Measurements from ENCODE around the gene TMEM179. TPM values are rescaled to one million over a fixed set of nuclear protein-coding genes. Genes with fewer than 3 reads are reported as not detected.

Gene TMEM179
- total and polyA plus RNA-seq, 2 of the 13 experiments (the other 11 are each of a cell fraction or from before 2014, with no cell fraction given), result not detected

DNA sequence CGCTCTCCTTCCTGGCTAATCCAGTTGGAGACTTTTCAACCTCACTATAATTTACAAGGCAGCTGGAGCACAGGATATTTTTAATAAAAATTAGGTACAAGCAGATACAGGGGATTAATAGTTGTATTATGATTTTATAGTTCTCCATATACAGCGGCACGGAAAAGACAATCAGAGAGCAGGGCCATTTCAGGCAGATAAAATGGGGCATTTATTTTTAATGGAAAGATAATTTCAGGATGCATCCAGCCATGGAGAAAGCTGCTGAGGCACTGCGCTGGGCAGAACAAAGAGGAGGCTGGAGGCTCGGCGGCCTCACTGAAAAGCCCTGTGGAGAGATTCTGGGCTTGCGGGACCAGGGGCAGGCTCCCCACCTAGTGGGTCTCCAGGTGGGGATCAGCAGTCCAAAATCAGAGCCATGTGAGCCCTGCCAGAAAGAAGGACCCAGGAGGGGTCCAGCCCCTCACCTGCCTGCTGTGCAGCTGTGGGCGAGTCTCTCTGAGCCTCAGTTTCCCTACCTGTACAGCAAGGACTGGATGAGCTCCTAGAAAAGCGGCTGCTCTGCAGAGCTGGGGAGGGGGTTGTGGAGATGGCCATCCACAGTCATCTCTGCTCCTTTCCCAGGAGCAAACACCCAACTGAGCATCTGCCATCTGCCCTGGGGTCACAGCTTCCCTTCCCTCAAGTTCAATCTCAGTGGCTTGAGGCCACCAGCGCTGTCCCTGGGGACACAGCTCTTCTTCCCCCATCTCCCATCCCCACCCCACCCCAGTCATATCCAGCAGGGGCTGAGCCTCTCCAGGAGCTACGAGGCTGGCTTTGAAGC, 48.9 kb downstream of the TMEM179 start:
- Histone ChIP-seq H3K9me3 (ENCODE audit: low read length) (no peaks in the 10 kb centered on the region), H2AFZ (ENCODE audit: low read length) (no peak overlapping the region), H3K4me1 (ENCODE audit: insufficient read depth, low read length) (no peaks in the 10 kb centered on the region), H3K27me3 (ENCODE audit: control insufficient read depth in 1 of 2, insufficient read depth in 2 of 2, low read length in 2 of 2) (peaks cover 14 to 89% of the 10 kb centered on the region in 2 experiments; a peak in 4 of 5 replicates), H3K79me2 (ENCODE audit: insufficient read depth, low read length) (no peaks in the 10 kb centered on the region), H3K4me3 (replicated peaks in 1 of 3; ENCODE audit: insufficient read depth in 1 of 3, low read depth in 2 of 3, low read length in 3 of 3) (no peak overlapping the region), H4K20me1 (ENCODE audit: insufficient read depth, low read length) (peaks cover 6% of the 10 kb centered on the region; the same call in 1 of the 2 replicates), H3K9ac (ENCODE audit: insufficient read depth, low read depth, low read length) (no peak overlapping the region), H3K36me3 (replicated peaks in 1 of 2; ENCODE audit: control insufficient read depth in 1 of 2, insufficient read depth in 2 of 2, low read length in 2 of 2) (no peaks in the 10 kb centered on the region), H3K27ac (ENCODE audit: extremely low read length, insufficient read depth, low read length) (no peak overlapping the region), H3K4me2 (ENCODE audit: low read depth, low read length) (no peak overlapping the region)
- ChIA-PET POLR2A (no interaction called here), CTCF (ENCODE audit: low intra/inter-chr PET ratio, low total read pairs) (no interaction called here)
- ATAC-seq (no peak), DNase-seq (ENCODE audit: low spot score) (no peak), FAIRE-seq (no peak)
- in situ Hi-C loops (cut with HindIII; ENCODE audit: extremely low pct_ligation_motif_present, low pct_unique_long_range_greater_than_20kb), result no loop called here
- TF ChIP-seq GABPA (IDR thresholded peaks at IDR 0.05; ENCODE audit: low read depth, low read length) (no peak), GABPA (CRISPR knock-in tag; IDR thresholded peaks at IDR 0.05; ENCODE audit: low read depth) (no peak), RBAK (CRISPR knock-in tag; IDR thresholded peaks at IDR 0.05) (no peak), HDAC6 (IDR thresholded peaks at IDR 0.05; ENCODE audit: low read depth, low read length) (no peak), HOXD1 (CRISPR knock-in tag; IDR thresholded peaks at IDR 0.05) (no peak)
- TF ChIP-seq, protein P1, sequence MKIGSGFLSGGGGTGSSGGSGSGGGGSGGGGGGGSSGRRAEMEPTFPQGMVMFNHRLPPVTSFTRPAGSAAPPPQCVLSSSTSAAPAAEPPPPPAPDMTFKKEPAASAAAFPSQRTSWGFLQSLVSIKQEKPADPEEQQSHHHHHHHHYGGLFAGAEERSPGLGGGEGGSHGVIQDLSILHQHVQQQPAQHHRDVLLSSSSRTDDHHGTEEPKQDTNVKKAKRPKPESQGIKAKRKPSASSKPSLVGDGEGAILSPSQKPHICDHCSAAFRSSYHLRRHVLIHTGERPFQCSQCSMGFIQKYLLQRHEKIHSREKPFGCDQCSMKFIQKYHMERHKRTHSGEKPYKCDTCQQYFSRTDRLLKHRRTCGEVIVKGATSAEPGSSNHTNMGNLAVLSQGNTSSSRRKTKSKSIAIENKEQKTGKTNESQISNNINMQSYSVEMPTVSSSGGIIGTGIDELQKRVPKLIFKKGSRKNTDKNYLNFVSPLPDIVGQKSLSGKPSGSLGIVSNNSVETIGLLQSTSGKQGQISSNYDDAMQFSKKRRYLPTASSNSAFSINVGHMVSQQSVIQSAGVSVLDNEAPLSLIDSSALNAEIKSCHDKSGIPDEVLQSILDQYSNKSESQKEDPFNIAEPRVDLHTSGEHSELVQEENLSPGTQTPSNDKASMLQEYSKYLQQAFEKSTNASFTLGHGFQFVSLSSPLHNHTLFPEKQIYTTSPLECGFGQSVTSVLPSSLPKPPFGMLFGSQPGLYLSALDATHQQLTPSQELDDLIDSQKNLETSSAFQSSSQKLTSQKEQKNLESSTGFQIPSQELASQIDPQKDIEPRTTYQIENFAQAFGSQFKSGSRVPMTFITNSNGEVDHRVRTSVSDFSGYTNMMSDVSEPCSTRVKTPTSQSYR (CRISPR knock-in tag; IDR thresholded peaks at IDR 0.05; ENCODE audit: borderline replicate concordance), result no peak
- no TSS peak for BruUV-seq (replicated peaks)
- intact Hi-C loops (cut with micrococcal nuclease; ENCODE audit: unreplicated experiment), result no loop called here
- WGBS (ENCODE audit: low lambda C conversion rate), result 22% methylated on average over 11 of the region's 11 CpGs

Measured in HepG2 (cell line).